ENCODE data around the gene TARS3.
A peak's percentile ranks its signal among the peaks of the same experiment; 100 is the strongest.
"Not testable (repeated sequence)": the region's sequence is repeated elsewhere in the genome, so short reads cannot be mapped to it uniquely, and the experiment has no call there.

TARS3 gene

GRCh38 chr15:101652786-101653430, 71.4 kb downstream of the TARS3 start:
- no peak for FAIRE-seq

GRCh38 chr15:101652098-101652785, 72.0 kb downstream of the TARS3 start, which contains the start of gene TM2D3:
TM2D3 (minus strand) TSS chr15:101652381; CDS start chr15:101652361, 20 bp downstream.
- FAIRE-seq, result no peak

- FAIRE-seq, result no peak
These were observed 72.6 kb downstream of the TARS3 start for GRCh38 chr15:101651554-101652097.

GRCh38 chr15:101650145-101650544, 74.1 kb downstream of the TARS3 start:
- FAIRE-seq, result no peak

GRCh38 chr15:101648356-101648755, 75.9 kb downstream of the TARS3 start:
- no peak for FAIRE-seq

GRCh38 chr15:101647251-101647650, 77.0 kb downstream of the TARS3 start:
- FAIRE-seq, result no peak

- FAIRE-seq, result no peak
These were observed 77.6 kb downstream of the TARS3 start for GRCh38 chr15:101646672-101647071.

GRCh38 chr15:101642361-101642760, 81.9 kb downstream of the TARS3 start:
- no peak for FAIRE-seq

GRCh38 chr15:101641894-101642293, 82.4 kb downstream of the TARS3 start:
- FAIRE-seq, result no peak

GRCh38 chr15:101641129-101641764, 83.0 kb downstream of the TARS3 start:
- FAIRE-seq, result peak; percentile 92

GRCh38 chr15:101639667-101640066, 84.6 kb downstream of the TARS3 start:
- no peak for FAIRE-seq

- FAIRE-seq, result no peak
These were observed 86.4 kb downstream of the TARS3 start for GRCh38 chr15:101637919-101638318.

GRCh38 chr15:101637516-101637915, 86.8 kb downstream of the TARS3 start:
- no peak for FAIRE-seq

- no peak for FAIRE-seq
These were observed 87.2 kb downstream of the TARS3 start for GRCh38 chr15:101637038-101637437.

GRCh38 chr15:101635944-101636727, 88.1 kb downstream of the TARS3 start:
- no peak for FAIRE-seq

- no peak for FAIRE-seq
These were observed 90.9 kb downstream of the TARS3 start for GRCh38 chr15:101633356-101633755.

GRCh38 chr15:101626729-101627128, 97.5 kb downstream of the TARS3 start:
- FAIRE-seq, result not testable (repeated sequence)

- no peak for FAIRE-seq
These were observed 98.3 kb downstream of the TARS3 start for GRCh38 chr15:101625980-101626379.

GRCh38 chr15:101625184-101625583, 99.1 kb downstream of the TARS3 start:
- no peak for FAIRE-seq

GRCh38 chr15:101623367-101624304, 100.6 kb downstream of the TARS3 start:
- FAIRE-seq, result no peak

- no peak for FAIRE-seq
These were observed 102.3 kb downstream of the TARS3 start for GRCh38 chr15:101621961-101622360.

- no peak for FAIRE-seq
These were observed 103.6 kb downstream of the TARS3 start for GRCh38 chr15:101620671-101621070.
